Parathyroid adenoma (tissue), 2 donors: ENCODE results near the gene CCL16.
"Not testable (repeated sequence)": the region's sequence is repeated elsewhere in the genome, so short reads cannot be mapped to it uniquely, and the experiment has no call there.

Experiments
- H2AFZ ChIP-seq: fragments of 300-600 bp; sonication (generic); one replicate; pipeline ENCODE4 v1.7.0; 2017; ENCODE audit warnings: antibody characterized with exemption, mild to moderate bottlenecking
- H3K27ac ChIP-seq: fragments of 300-600 bp; sonication (generic); one replicate; pipeline ENCODE4 v1.7.0; 2017
- H3K27me3 ChIP-seq: fragments of 300-600 bp; sonication (generic); one replicate; pipeline ENCODE4 v1.7.0; 2017; ENCODE audit warnings: low read length; ENCODE audit not compliant: control insufficient read depth, insufficient read depth
- H3K36me3 ChIP-seq: fragments of 300-600 bp; sonication (generic); one replicate; pipeline ENCODE4 v1.7.0; 2017; ENCODE audit warnings: low read length; ENCODE audit not compliant: control insufficient read depth, insufficient read depth
- H3K4me1 ChIP-seq: fragments of 300-600 bp; sonication (generic); one replicate; pipeline ENCODE4 v1.7.0; 2017; ENCODE audit warnings: control low read depth
- H3K4me2 ChIP-seq: fragments of 300-600 bp; sonication (generic); one replicate; pipeline ENCODE4 v1.7.0; 2017; ENCODE audit warnings: low read length
- H3K4me3 ChIP-seq: fragments of 300-600 bp; sonication (generic); one replicate; pipeline ENCODE4 v1.7.0; 2017; ENCODE audit warnings: low read depth, low read length
- H3K79me2 ChIP-seq: fragments of 300-600 bp; sonication (generic); one replicate; pipeline ENCODE4 v1.7.0; 2017; ENCODE audit warnings: control low read depth
- H3K9ac ChIP-seq: fragments of 300-600 bp; sonication (generic); one replicate; pipeline ENCODE4 v1.7.0; 2017; ENCODE audit warnings: mild to moderate bottlenecking
- H3K9me3 ChIP-seq: fragments of 300-600 bp; sonication (generic); one replicate; pipeline ENCODE4 v1.7.0; 2017; ENCODE audit warnings: low read length; ENCODE audit not compliant: control insufficient read depth
- CTCF ChIP-seq: fragments of 300-600 bp; sonication (generic); IDR thresholded peaks from one replicate; pipeline ENCODE4 v1.7.0; 2017; ENCODE audit warnings: antibody characterized with exemption, mild to moderate bottlenecking
- donor health status: primary hyperparathyroidism.

Gene CCL16

GRCh38 chr17:36017799-36018198 is 36.5 kb upstream of the CCL16 start, which contains the start of gene CCL23:
Gene CCL23, minus strand, starts transcription at chr17:36017972. Its CDS starts 75 bp downstream, at chr17:36017897.
- TF ChIP-seq CTCF = no peak
- Histone ChIP-seq H3K9ac (no peak within 1 kb of the TSS), H3K27me3 (no peaks in the 10 kb centered on the region), H3K9me3 (no peaks in the 10 kb centered on the region), H2AFZ (no peak within 1 kb of the TSS), H3K4me1 (no peaks in the 10 kb centered on the region), H3K4me2 (no peak within 1 kb of the TSS), H3K36me3 (no peaks in the 10 kb centered on the region), H3K79me2 (no peaks in the 10 kb centered on the region), H3K4me3 (no peak within 1 kb of the TSS), H3K27ac (no peak within 1 kb of the TSS)

GRCh38 chr17:36016555-36016954 is 35.3 kb upstream of the CCL16 start:
- Histone ChIP-seq H3K27ac (no peak overlapping the region), H3K27me3 (no peaks in the 10 kb centered on the region), H3K4me1 (no peaks in the 10 kb centered on the region), H3K36me3 (no peaks in the 10 kb centered on the region), H3K9me3 (no peaks in the 10 kb centered on the region), H3K4me3 (no peak overlapping the region), H3K4me2 (no peak overlapping the region), H3K79me2 (no peaks in the 10 kb centered on the region), H2AFZ (no peak overlapping the region), H3K9ac (no peak overlapping the region)
- TF ChIP-seq CTCF = no peak

GRCh38 chr17:36015895-36016294 is 34.6 kb upstream of the CCL16 start:
- not testable (repeated sequence) for H3K36me3 ChIP-seq, H3K27me3 ChIP-seq, H3K9ac ChIP-seq, H2AFZ ChIP-seq, H3K4me2 ChIP-seq, H3K27ac ChIP-seq, H3K79me2 ChIP-seq, H3K4me3 ChIP-seq, H3K9me3 ChIP-seq, H3K4me1 ChIP-seq

- no peaks in the 10 kb centered on the region for H3K36me3 ChIP-seq
- no peaks in the 10 kb centered on the region for H3K79me2 ChIP-seq
- no peaks in the 10 kb centered on the region for H3K4me1 ChIP-seq
- H3K27ac ChIP-seq = no peak overlapping the region
- H3K27me3 ChIP-seq = no peaks in the 10 kb centered on the region
- no peak overlapping the region for H2AFZ ChIP-seq
- no peak for TF ChIP-seq CTCF
- no peak overlapping the region for H3K4me2 ChIP-seq
- no peak overlapping the region for H3K4me3 ChIP-seq
- no peak overlapping the region for H3K9ac ChIP-seq
- no peaks in the 10 kb centered on the region for H3K9me3 ChIP-seq
Observed at GRCh38 chr17:36014946-36015345, 33.6 kb upstream of the CCL16 start.

GRCh38 chr17:36011201-36011600 is 29.9 kb upstream of the CCL16 start:
- Histone ChIP-seq H3K36me3 (no peaks in the 10 kb centered on the region), H3K9me3 (no peaks in the 10 kb centered on the region), H2AFZ (no peak overlapping the region), H3K4me3 (no peak overlapping the region), H3K27ac (no peak overlapping the region), H3K79me2 (no peaks in the 10 kb centered on the region), H3K4me1 (no peaks in the 10 kb centered on the region), H3K9ac (no peak overlapping the region), H3K27me3 (no peaks in the 10 kb centered on the region), H3K4me2 (no peak overlapping the region)
- TF ChIP-seq CTCF = no peak
